Measurements from ENCODE around the gene PTRH2. TPM values are rescaled to one million over a fixed set of nuclear protein-coding genes. Genes with fewer than 3 reads are reported as not detected.

Gene PTRH2
- 28.3 and 39.1 TPM in 2 replicates for total RNA-seq (2014; rRNA removed; shearing (Covaris generic))

DNA sequence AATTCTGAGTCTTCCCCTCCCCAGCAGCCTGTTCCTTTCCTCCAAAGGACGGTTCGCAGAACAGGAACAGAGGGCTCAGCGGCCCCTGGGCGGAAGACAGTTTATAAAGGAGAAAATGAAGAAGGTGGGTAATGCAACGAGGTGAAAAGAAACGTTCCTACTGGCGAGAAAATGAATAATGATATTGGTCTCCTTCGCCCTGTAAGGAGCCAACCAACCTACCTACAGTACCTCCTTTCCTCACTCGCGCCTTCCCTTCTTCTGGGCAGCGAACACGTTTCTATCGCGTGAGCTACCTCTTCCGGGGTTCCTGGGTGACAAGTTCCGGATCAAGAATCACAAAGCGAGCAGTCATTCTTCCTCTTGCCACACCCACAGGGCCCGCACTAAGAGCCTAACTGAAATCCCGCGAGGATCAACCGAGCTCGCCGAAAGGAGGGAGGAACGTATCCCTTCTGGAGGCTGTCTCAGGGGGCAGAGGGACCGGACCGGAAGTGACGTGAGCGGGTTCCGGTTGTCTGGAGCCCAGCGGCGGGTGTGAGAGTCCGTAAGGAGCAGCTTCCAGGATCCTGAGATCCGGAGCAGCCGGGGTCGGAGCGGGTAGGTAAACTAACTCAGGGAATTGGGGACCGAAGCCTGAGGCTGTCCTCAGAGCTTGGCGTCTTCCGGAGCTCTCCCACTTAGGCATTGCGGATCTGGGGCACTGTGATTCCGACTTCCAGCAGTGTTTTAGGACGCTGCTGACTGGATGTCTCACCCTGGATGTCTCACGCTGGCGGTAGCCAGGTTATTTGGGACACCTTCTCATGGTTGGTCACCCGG is at the start of gene PTRH2, which contains the start of gene VMP1:
PTRH2 (minus strand) TSS at position 282 of the 822 bp plus-strand sequence. CDS start 9,452 bp downstream, outside the sequence.
VMP1 (plus strand) TSS at position 506 of the 822 bp plus-strand sequence. CDS start 23,793 bp downstream, outside the sequence.
- peak; percentile 98 for DNase-seq (ENCODE audit: low read depth)

GRCh38 chr17:59756236-59756818 is 49.1 kb upstream of the PTRH2 start:
- peak; percentile 79 for DNase-seq (ENCODE audit: low read depth)

GRCh38 chr17:59755069-59755468 is 47.8 kb upstream of the PTRH2 start:
- peak; percentile 34 for DNase-seq (ENCODE audit: low read depth)

- DNase-seq (ENCODE audit: low read depth) = peak; percentile 93
Measured at GRCh38 chr17:59754552-59754951, 47.3 kb upstream of the PTRH2 start.

GRCh38 chr17:59753522-59754467 is 46.6 kb upstream of the PTRH2 start:
- DNase-seq (ENCODE audit: low read depth) = peak; percentile 78

- DNase-seq (ENCODE audit: low read depth) = no peak
Measured at GRCh38 chr17:59752922-59753321, 45.7 kb upstream of the PTRH2 start.

DNA sequence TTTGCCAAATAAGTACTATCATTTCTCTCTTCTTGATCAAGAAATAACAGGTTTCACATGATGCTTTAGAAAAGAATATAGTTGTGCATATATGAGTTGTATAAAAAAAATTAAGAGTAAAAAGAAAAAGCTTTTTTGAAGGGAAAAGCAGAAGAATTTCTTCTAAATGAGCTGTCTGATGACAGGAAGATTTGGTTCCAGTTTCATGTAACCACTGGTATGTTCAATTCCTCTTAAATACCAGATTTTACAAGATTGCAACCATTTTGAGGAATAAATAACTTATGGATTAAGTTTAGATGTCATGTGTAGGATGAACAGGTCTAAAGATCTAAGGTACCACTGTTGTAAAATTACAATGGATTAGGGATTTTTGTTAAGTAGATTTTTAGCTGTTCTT is 45.2 kb upstream of the PTRH2 start:
- DNase-seq (ENCODE audit: low read depth) = no peak

- no peak for DNase-seq (ENCODE audit: low read depth)
Measured at GRCh38 chr17:59751955-59752413, 44.8 kb upstream of the PTRH2 start.

DNA sequence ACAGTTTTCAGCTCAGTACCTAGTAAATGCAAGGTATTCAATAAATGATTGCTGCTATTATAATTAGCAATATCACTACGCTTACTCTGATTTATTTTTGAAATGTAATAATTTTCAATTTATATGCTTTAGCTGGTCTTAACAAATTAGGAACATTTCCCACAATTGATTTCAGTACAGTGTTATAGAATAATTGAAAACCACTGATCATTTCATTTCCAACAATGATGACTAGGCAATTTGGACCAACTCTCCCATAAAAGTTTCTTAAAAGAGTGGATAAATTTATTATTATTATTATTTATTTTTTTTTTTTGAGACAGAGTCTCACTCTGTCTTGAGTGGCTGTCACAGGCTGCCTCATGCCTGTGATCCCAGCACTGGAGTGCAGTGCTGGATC is 41.4 kb upstream of the PTRH2 start:
- DNase-seq (ENCODE audit: low read depth) = no peak

DNA sequence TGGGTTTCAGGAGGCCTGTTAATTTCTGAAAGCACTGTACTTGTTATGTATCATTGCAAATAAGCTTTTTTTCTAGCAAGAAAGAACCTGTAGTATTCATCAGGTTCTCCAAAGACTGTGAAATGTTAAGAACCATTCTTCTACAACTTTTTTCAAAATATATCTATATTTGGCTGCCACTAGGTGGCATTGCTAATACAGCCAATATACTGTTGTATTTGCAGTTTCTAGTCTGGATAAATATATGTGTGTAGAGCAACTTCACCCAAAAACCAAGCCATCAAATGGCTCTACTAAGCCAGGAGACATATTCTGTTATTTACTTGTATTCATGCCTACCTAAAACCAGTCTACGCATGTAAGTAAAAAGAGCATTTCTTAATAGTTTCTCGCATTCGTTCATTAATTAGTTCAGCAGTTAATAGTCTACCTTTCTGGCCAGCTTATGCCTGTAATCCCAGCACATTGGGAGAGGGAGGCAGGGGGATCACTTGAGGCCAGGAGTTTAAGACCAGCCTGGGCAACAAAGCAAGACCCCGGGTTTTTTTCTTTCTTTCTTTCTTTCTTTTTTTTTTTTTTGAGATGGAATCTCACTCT is 39.7 kb upstream of the PTRH2 start:
- DNase-seq (ENCODE audit: low read depth) = peak; percentile 33

- DNase-seq (ENCODE audit: low read depth) = no peak
Measured at GRCh38 chr17:59745040-59745439, 37.8 kb upstream of the PTRH2 start.

DNA sequence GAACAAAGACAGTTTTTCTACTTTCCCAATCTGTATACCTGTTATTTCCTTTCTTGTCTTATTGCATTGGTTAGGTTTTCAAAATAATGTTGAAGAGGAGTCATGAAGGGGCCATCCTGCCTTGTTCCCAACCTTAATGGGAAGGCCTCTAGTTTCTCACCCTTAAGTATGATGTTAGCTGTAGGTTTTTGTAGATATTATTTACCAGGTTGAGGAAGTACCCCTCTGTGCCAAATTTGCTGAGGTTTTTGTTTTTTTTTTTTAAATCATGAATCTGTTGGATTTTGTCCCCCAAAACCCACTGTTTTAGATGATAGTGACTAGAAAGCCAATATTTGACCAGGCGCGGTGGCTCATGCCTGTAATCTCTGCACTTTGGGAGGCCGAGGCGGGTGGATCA is 36.6 kb upstream of the PTRH2 start:
- no peak for DNase-seq (ENCODE audit: low read depth)

DNA sequence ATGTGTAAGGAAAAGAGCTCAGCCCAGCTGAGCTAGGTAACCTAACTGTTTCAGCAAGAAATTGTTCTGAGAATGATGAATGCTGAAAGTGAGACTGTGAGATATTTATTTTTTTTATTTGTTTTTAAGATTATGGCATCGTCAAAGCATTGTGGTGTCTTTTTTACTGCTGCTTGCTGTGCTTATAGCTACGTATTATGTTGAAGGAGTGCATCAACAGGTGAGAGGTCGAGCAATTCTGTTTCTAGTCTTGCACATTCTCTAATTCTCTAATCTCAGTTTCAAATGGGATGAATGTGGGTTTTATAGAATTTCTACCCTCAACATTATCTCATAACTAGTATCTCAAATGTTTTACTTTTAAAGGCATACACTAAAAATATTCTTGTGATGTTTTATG is 30.1 kb upstream of the PTRH2 start:
- no peak for DNase-seq (ENCODE audit: low read depth)

- no peak for DNase-seq (ENCODE audit: low read depth)
Measured at GRCh38 chr17:59734226-59734625, 27.0 kb upstream of the PTRH2 start.

DNA sequence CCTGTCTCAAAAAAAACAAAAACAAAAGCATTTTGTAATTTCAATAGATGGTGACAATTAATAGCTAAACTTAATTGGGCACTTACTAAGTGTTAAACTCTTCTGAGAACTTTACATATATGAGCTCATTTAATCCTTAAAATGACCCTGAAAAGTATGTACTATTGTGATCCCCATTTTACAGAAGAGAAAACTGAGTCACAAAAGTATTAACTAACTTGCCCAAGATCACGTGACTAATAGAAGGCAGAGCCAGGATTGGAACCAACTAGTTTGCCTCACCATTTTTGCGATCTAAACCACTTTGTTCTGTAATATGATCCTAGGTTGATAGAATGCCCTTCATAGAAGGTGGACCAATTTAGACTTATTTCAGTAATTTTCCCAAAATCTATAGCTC is 26.5 kb upstream of the PTRH2 start:
- DNase-seq (ENCODE audit: low read depth) = no peak

GRCh38 chr17:59730268-59730834 is 23.1 kb upstream of the PTRH2 start:
- DNase-seq (ENCODE audit: low read depth) = no peak

DNA sequence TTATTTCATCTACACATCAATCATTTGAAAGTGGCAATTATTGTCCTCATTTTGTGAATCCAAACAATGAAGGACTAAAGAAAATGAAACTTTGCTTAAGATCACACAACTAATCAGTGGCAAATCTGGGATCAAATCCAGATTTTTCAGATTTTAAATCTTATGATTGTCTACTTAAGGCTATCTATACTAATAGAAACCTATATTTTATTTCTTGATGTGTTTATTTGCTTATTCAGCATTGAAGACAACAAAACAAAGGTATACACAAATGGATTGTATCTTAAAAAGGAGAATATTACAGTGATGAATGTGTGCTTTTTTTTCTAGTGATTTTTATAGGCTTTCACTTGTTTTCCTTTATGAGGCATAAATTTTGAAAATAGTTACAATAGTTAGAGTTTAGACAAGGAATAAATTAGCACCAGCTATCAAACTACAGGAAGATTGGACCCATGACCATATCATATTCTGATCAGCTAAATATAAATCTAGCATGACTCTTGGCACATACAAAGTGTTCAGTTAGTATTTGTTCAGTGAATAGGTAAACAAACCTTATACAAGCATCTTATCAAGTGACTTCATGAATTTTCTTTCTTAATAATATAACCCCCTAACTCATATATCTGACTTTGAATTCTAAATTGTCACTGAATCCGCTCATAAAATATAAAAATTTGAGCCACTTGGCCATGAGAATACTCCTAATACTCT is 20.7 kb upstream of the PTRH2 start:
- no peak for DNase-seq (ENCODE audit: low read depth)

GRCh38 chr17:59725691-59726090 is 18.5 kb upstream of the PTRH2 start:
- DNase-seq (ENCODE audit: low read depth) = no peak

DNA sequence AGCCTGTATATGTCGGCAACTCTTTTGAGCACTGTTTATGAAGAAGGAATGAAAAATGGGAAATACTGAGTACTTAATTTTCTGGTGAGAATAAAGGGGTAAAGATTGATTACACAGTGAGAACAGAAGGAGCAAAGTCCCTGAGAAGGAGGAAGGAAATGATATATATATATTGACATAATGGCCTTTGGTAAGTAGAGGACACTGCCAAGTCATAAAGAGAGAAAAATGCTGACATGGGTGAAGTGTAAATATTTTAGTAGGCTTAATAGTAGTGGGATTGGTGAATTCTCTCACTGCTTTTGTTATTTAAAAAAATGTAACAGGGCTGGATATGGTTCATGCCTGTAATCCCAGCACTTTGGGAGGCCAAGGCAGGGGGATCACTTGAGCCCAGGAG is 16.4 kb upstream of the PTRH2 start:
- DNase-seq (ENCODE audit: low read depth) = no peak

- no peak for DNase-seq (ENCODE audit: low read depth)
Measured at GRCh38 chr17:59723041-59723440, 15.8 kb upstream of the PTRH2 start.

GRCh38 chr17:59722623-59723022 is 15.4 kb upstream of the PTRH2 start:
- no peak for DNase-seq (ENCODE audit: low read depth)
